NCI-H2107 (cell line): Measurements from ENCODE around the gene CTRL.
"Not testable (repeated sequence)": the region's sequence is repeated elsewhere in the genome, so short reads cannot be mapped to it uniquely, and the experiment has no call there.

Source experiments
- DNase-seq: peaks from one replicate; lab custom pipeline; 2025; lab: John Stamatoyannopoulos, UW

The CTRL gene

DNA sequence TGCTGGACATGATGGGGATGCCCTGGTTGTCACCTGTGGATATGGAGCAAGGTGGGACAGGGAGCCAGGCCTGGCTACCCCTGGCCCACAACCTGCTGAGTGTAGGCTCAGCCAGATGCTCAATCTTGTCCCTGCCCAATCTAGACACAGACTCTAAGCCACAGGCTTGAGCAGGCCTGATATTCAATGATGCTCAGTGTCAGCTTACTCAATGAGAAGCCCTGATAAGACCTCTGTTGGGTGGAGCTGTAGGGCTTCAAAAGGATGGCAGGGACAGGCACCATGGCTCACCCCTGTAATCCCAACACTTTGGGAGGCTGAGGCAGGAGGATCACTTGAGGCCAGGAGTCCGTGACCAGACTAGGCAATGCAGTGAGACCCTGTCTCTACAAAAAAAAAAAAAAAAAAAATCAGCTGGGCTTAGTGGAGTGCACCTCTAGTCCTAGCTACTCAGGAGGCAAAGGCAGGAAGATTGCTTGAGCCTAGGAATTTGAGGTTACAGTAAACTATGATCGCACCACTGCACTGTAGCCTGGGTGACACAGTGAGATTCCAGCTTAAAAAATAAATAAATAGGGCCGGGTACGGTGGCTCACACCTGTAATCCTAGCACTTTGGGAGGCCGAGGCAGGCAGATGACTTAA, 8.9 kb upstream of the CTRL start:
- no peak for DNase-seq

GRCh38 chr16:67939507-67940445, 8.1 kb upstream of the CTRL start:
- no peak for DNase-seq

- DNase-seq: not testable (repeated sequence)
These were observed 6.1 kb upstream of the CTRL start for GRCh38 chr16:67937713-67938112.

- no peak for DNase-seq
These were observed 5.4 kb upstream of the CTRL start for GRCh38 chr16:67936880-67937605.

DNA sequence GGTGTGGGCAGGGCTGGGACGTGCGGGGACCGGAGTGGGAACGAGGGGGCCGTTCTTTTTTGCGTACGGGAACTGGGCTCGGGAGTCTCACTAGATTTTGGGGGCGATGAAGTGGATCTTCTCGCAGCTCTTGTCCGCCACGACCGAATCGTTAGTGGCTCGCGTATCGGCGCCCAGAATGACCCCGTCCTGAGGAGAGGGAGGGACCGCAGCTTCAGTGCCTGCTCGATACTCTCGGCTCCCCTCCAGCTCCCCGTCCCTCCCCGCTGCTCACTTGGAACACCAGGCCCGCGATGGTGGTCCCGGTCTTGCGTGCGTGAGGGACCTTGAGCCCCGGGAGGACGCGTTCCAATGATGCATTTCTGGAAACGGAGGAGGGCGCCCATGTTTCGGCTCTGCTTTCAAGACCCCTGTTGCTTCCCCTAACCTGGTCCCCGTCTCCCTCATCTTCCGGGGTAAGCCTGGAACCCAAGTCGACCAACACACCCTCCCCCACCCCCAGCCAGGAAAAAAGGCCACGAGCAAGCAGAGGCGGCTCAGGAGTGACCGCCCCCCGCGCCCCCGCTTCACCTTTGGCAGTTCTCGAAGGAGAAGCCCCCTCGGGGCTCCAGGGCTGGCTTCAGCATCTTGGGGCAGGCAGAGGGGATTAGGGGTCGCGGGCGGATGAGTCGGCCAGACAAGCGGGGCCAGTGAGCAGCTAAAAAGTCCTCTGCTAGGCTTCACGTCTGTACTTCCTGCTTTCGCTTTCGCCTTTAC, 4.6 kb upstream of the CTRL start, which contains the start of gene PSMB10:
Gene PSMB10, minus strand, starts transcription at position 727 of the 756 bp plus-strand sequence. Its CDS starts 101 bp downstream, at position 626.
- no peak for DNase-seq

- peak; percentile 95 for DNase-seq
These were observed 3.9 kb upstream of the CTRL start for GRCh38 chr16:67935402-67936123.

GRCh38 chr16:67935101-67935401, 3.4 kb upstream of the CTRL start:
- no peak for DNase-seq

DNA sequence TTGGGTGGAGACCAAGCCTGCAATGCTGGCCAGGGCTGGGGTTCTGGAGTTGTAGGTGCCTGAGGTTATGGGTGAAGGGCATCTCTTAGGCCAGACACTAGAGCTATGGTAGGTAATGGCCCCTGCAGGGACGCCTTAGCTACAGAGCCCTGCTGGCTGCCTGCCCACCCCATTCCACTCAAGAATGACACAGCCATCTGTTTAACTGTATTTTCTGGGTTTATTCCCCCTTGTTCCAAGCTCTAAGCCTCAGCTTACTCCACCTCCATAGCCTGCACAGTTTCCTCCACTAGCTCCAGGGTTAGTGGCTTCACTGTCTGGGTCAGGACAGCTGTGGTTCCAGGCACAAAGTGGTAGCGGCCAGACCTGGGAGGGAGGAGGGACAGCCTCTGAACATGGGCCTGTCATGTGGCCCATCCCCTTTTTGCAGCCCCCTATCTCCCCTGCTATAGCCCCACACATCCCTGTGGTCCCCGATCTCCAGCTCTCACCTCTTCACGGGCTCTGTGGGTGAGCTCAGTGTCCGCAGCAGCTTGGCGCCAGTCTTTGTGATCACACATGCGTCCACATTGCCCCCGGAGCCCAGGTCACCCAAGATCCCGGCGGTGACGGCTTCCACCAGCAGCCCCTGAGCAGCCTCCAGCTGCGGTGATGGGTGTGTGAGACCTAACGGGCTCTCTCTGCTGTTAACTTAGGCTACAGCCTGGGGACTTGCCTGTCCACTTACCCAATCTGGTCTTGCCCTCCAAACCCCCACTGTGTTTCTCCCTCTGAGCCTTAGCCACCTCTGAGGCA, 2.8 kb upstream of the CTRL start:
- no peak for DNase-seq

DNA sequence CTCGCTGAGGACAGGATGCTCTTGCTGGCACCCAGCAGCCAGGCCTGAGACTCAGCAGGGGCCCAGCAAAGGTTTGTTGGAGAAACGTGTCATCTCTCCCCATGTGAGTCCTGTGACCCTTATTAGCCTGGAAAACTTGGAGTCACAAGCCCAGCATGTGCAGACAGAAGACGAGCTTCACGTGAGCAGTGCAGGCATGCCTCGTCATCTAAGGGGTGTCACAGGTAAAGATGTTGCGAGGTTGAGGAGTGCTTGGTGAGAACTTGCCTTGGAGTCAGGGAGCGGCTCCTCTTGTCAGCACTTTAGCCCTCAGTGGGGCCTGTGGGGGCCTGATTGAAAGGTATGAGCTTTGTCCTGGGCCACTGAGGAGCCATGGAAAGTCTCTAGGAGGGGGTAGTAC, 2.1 kb upstream of the CTRL start:
- no peak for DNase-seq

DNA sequence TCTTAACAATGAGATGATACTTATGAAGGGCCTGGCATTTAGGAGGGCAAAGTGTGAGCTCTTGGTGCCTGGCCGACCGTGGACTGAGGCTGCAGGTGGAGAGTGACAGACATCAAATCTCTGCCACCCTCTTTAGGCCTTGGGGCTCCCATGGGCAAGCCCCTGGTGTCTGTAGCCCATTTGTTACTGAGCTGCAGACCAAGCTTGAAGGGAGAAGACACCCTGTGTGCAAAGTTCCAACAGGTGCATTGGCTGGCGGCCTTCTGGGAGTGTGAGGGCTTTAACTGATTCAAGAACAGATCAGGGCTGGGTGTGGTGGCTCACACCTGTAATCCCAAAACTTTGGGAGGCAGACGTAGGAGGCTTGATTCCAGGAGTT, 789 bp upstream of the CTRL start:
- DNase-seq: no peak

DNA sequence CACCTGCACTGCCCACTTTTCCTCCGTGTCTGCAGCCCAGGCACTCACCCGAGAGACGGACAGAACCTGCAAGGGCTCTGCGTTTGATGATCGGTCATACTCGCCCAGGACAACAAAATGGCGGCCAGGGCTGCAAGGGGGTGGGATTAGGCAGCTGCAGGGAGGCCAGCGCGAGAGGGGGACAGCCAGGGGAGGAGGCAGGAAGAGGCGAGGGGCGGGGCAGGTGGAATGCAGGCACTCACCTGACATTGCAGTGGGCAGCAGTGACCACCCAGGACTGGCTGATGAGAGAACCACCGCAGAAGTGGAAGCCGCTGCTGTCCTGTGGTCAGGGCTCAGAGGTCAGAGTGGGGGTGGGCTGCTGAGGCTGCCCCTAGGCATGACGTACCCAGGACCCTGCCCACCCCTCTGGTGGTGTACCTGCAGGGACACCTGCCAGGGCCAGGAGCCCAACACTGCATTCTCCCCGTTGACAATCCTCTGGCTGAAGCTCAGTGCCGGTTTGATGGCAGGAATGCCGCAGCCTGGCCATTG, 917 bp downstream of the CTRL start:
- DNase-seq: no peak

DNA sequence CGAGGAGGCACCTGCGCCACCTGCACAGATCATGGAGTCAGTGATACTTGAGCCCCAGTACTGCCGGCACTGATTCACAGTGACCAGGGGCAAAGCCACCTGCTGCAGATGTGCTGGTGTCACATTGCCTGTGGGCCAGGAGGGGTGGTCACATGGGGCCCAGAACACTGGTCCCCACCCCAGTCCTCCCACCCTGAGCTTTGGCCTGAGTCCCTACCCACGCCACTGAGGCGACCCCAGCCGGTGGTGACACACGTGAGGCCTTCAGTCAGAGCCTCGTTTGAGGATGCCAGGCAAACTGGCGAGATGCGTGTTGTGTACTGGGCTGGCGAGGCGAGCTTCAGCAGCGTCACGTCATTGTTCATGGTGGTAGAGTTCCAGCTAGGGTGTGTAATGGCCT, 1.5 kb downstream of the CTRL start:
- DNase-seq: no peak

GRCh38 chr16:67928561-67929364, 2.9 kb downstream of the CTRL start:
- DNase-seq: peak; percentile 70

GRCh38 chr16:67928147-67928546, 3.5 kb downstream of the CTRL start:
- no peak for DNase-seq

DNA sequence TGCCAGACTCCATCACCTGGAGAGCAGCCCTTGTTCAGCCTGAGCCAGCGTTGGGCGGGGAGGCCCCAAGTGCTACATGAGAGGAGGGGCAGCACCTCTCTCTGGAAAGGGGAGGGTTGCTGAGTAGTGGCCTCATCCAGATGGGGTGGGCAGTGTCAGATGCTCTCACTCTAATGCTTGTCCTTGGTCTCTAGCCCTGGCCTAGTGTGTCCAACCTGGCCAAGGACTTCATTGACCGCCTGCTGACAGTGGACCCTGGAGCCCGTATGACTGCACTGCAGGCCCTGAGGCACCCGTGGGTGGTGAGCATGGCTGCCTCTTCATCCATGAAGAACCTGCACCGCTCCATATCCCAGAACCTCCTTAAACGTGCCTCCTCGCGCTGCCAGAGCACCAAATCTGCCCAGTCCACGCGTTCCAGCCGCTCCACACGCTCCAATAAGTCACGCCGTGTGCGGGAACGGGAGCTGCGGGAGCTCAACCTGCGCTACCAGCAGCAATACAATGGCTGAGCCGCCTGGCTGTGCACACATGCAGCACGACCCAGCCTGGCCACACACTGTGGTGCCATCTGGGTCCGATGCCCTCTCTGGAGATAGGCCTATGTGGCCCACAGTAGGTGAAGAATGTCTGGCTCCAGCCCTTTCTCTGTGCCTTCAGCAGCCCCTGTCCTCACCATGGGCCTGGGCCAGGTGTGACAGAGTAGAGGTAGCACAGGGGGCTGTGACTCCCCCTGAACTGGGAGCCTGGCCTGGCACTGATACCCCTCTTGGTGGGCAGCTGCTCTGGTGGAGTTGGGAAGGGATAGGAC, 4.3 kb downstream of the CTRL start:
- no peak for DNase-seq

GRCh38 chr16:67926181-67926750, 5.4 kb downstream of the CTRL start:
- peak; percentile 83 for DNase-seq

- no peak for DNase-seq
These were observed 7.3 kb downstream of the CTRL start for GRCh38 chr16:67924140-67924906.
